OCI-LY7 (cell line): ENCODE measurements around the gene SRRM5.

ENCODE experiments used
- CTCF ChIP-seq: fragments of 200-600 bp; sonication (generic); conservative IDR thresholded peaks from 2 replicates; pipeline ENCODE4 v1.5.1; 2014; ENCODE audit warnings: mild to moderate bottlenecking, antibody characterized with exemption, low read length, moderate library complexity, mixed read lengths
- EZH2phosphoT487 ChIP-seq: fragments of 200-600 bp; sonication (generic); IDR thresholded peaks from 2 replicates; pipeline ENCODE4 v1.6.1; 2018; ENCODE audit warnings: low read depth, borderline replicate concordance, mild to moderate bottlenecking, mixed run types, antibody characterized with exemption, low read length, moderate library complexity, mixed read lengths

DNA sequence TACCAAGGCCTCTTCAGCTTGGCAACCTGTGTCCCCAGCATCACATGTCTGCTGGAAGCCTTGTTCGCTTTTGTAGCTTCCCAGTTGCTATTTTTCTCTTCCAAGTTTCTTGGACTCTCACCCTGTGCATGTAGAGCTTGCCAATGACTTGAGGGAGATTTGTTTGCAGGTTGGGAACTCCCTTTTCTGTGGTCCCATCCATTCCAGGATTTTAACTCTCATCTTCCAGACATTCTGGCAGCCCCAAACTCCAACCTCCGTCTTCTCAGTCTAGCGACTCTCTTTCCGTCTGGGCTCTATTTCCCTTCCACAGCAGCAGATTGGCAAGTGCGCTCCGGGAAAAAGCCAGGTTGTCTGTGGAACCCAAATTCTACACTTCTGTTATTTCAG is 49.1 kb downstream of the SRRM5 start:
- no peak for TF ChIP-seq EZH2phosphoT487
- TF ChIP-seq CTCF, result no peak
